SIG-M5 (cell line): ENCODE results near the gene VARS1.
A peak's percentile ranks its signal among the peaks of the same experiment; 100 is the strongest.
"Not testable (repeated sequence)": the region's sequence is repeated elsewhere in the genome, so short reads cannot be mapped to it uniquely, and the experiment has no call there.

ENCODE experiments used
- DNase-seq: peaks from one replicate; lab custom pipeline; 2025; lab: John Stamatoyannopoulos, UW

The VARS1 gene

GRCh38 chr6:31795616-31796298 lies at the start of gene VARS1:
Gene VARS1, minus strand, starts transcription at chr6:31795752. Its CDS starts 535 bp downstream, at chr6:31795217.
- DNase-seq: peak; percentile 45

DNA sequence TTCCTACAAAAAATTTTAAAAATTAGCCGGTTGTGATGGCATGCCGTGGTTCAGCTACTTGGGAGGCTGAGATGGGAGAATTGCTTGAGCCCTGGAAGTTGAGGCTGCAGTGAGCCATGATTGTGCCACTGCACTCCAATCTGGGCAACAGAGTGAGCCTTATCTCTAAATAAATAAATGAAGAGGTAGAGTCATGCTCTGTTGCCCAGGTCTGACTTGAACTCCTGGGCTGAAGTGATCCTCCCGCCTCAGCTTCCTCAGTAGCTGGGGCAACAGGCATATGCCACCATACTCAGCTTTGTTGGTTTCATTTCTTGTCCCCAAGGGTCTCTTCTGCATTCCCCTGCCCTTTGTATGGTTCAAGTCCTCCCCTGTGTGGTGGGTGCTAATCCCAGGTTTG lies 49.0 kb upstream of the VARS1 start:
- DNase-seq: no peak

DNA sequence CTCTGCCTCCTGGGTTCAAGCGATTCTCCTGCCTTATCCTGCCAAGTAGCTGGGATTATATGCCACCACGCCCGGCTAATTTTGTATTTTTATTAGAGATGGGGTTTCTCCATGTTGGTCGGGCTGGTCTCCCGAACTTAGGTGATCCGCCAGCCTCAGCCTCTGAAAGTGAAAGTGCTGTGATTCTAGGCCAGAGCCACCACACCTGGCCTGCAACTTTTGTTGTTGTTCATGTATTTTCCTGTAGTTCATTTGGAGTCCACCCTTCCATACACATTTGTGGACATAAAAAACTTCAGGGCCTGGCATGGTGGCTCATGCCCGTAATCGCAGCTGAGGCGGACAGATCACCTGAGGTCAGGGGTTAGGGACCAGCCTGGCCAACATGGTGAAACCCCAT lies 46.5 kb upstream of the VARS1 start:
- DNase-seq: no peak

DNA sequence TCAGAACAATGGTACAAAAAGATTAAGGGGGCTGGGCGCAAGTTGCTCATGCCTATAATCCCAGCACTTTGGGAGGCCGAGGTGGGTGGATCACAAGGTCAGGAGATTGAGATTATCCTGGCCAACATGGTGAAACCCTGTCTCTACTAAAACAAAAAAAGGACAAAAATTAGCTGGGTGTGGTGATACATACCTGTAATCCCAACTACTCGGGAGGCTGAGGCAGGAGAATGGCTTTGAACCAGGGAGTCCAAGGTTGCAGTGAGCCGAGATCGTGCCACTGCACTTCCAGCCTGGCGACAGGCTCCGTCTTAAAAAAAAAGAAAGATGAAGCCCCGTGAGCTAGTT lies 44.2 kb upstream of the VARS1 start:
- DNase-seq: not testable (repeated sequence)

DNA sequence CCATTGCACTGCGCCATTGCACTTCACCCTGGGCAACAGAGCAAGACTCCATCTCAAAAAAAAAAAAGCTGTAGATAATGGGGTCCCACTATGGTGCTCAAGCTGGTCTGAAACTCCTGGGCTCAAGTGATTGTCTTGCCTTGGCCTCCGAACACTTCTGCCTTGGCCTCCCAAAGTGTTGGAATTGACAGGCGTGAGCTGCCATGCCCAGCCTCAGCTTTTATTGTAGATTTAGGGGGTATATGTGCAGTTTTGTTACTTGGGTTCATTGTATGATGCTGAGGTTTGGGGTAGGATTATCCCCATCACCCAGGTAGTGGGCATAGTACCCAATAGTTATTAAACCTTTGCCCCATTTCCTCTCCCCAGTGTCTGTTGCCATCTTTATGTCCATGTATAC lies 43.4 kb upstream of the VARS1 start:
- no peak for DNase-seq

DNA sequence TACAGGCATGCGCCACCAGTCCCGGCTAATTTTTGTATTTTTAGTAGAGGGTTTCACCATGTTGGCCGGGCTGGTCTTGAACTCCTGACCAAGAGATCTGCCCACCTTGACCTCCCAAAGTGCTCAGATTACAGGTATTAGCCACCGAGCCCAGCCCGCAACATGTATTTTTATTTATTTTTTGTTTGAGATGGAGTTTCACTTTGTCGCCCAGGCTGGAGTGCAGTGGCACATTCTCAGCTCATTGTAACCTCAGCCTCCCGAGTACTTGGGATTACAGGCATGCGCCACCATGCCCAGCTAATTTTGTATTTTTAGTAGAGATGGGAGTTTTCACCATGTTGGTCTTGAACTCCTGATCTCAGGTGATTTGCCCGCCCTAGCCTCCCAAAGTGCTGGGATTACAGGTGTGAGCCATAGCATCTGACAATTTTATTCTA lies 42.6 kb upstream of the VARS1 start:
- DNase-seq: not testable (repeated sequence)

DNA sequence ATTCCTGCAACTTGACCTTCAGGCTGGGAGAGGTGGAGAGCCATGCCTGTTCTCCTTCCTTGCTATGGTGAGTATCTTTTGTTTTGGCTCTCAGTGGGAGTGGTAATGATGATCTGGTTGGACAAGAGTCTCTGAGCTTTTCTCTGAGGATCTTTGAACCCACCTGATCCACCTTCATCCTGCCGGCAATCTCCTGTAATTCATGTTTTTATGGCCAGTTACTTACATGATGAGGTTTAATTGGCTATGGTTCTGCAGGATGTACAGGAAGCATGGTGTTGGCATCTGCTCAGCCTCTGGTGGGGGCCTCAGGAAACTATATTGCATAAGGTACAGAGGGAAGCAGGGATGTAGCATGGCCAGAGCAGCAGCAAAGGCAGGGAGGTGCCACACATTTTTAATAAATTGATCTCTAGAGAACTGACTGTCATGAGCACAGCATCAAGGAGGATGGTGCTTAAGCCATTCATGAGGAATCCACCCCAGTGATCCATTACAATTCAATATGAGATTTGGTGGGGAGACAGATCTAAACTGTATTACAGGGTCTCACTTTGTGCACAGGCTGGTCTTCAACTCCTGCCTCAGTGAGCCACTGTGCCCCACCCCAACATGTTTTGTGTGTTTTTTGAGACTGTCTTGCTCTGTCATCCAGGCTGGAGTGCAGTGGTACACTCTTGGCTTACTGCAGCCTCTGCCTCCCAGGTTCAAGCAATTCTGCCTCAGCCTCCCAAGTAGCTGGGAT lies 42.0 kb upstream of the VARS1 start:
- DNase-seq: no peak

- DNase-seq: no peak
These were observed 41.2 kb upstream of the VARS1 start for GRCh38 chr6:31836474-31837368.

GRCh38 chr6:31836047-31836473 lies 40.5 kb upstream of the VARS1 start:
- no peak for DNase-seq

- DNase-seq: no peak
These were observed 39.1 kb upstream of the VARS1 start for GRCh38 chr6:31834367-31835250.

- DNase-seq: no peak
These were observed 36.0 kb upstream of the VARS1 start for GRCh38 chr6:31831350-31832215.

- no peak for DNase-seq
These were observed 35.4 kb upstream of the VARS1 start for GRCh38 chr6:31830886-31831335.

DNA sequence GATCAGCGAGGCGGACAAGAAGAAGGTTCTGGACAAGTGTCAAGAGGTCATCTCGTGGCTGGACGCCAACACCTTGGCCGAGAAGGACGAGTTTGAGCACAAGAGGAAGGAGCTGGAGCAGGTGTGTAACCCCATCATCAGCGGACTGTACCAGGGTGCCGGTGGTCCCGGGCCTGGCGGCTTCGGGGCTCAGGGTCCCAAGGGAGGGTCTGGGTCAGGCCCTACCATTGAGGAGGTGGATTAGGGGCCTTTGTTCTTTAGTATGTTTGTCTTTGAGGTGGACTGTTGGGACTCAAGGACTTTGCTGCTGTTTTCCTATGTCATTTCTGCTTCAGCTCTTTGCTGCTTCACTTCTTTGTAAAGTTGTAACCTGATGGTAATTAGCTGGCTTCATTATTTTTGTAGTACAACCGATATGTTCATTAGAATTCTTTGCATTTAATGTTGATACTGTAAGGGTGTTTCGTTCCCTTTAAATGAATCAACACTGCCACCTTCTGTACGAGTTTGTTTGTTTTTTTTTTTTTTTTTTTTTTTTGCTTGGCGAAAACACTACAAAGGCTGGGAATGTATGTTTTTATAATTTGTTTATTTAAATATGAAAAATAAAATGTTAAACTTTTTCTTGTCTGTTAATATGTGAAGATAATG lies 34.2 kb upstream of the VARS1 start:
- no peak for DNase-seq

DNA sequence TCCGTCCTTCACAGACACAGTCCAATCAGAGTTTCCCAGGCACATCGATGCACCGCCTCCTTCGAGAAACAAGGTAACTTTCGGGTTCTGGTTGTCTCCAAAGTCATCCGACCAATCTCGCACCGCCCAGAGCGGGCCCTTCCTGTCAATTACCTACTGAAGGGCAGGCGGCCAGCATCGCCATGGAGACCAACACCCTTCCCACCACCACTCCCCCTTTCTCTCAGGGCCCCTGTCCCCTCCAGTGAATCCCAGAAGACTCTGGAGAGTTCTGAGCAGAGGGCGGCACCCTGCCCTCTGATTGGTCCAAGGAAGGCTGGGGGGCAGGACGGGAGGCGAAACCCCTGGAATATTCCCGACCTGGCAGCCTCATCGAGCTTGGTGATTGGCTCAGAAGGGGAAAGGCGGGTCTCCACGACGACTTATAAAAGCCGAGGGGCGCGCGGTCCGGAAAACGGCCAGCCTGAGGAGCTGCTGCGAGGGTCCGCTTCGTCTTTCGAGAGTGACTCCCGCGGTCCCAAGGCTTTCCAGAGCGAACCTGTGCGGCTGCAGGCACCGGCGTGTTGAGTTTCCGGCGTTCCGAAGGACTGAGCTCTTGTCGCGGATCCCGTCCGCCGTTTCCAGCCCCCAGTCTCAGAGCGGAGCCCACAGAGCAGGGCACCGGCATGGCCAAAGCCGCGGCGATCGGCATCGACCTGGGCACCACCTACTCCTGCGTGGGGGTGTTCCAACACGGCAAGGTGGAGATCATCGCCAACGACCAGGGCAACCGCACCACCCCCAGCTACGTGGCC lies 31.9 kb upstream of the VARS1 start, which contains the start of gene HSPA1B:
Gene HSPA1B (plus strand): TSS at position 453 of the 794 bp plus-strand sequence. CDS start 213 bp downstream, at position 666.
- peak; percentile 100 for DNase-seq

- DNase-seq: no peak
These were observed 31.3 kb upstream of the VARS1 start for GRCh38 chr6:31826793-31827285.

GRCh38 chr6:31825553-31825952 lies 30.0 kb upstream of the VARS1 start:
- DNase-seq: no peak

- not testable (repeated sequence) for DNase-seq
These were observed 28.1 kb upstream of the VARS1 start for GRCh38 chr6:31823592-31824196.
